T-helper 2 cell treated with Interferon-gamma antibody and Interleukin-4, amounts not matched to agents 100 ng/mL and 5 ng/mL, for 36 hours (primary cell): Measurements from ENCODE around the gene MGAT4B. TPM values are rescaled to one million over a fixed set of nuclear protein-coding genes. Genes with fewer than 3 reads are reported as not detected.

Experiments
- intact Hi-C: fragments of 100-400 bp; cut with micrococcal nuclease; formaldehyde crosslinking; loops from one replicate; pipeline ENCODE4 v1.15.1; 2023
- total RNA-seq: library from RNA; stranded (reverse); gene quantifications from 2 replicates; pipeline ENCODE4 v1.2.3, GENCODE V29; 2022

MGAT4B gene
- total RNA-seq, 1 donor from 2014 or later, result 86.8 TPM

GRCh38 chr5:179827680-179828079 lies 21.0 kb upstream of the MGAT4B start:
- intact Hi-C loops, result no loop called here

GRCh38 chr5:179825655-179826182 lies 19.1 kb upstream of the MGAT4B start:
- intact Hi-C loops, result no loop called here

GRCh38 chr5:179824745-179825112 lies 18.1 kb upstream of the MGAT4B start:
- intact Hi-C loops, result loop anchor here (5.0 kb wide), 2 partner anchors 127 to 267 kb away; partner anchors contain the start of gene CANX

- intact Hi-C loops, result loop anchor here (5.0 kb wide), 2 partner anchors 127 to 267 kb away; partner anchors contain the start of gene CANX
Measured at GRCh38 chr5:179823937-179824744, 17.5 kb upstream of the MGAT4B start.

GRCh38 chr5:179822444-179822990 lies 15.9 kb upstream of the MGAT4B start:
- intact Hi-C loops, result loop anchor here (5.0 kb wide), 2 partner anchors 125 to 265 kb away; partner anchors contain the start of gene CANX

GRCh38 chr5:179822059-179822432 lies 15.4 kb upstream of the MGAT4B start:
- intact Hi-C loops, result loop anchor here (5.0 kb wide), 2 partner anchors 125 to 265 kb away; partner anchors contain the start of gene CANX

- intact Hi-C loops, result loop anchor here (1.0 to 5.0 kb wide), 4 partner anchors 15 to 264 kb away; partner anchors contain the start of genes CANX and MAML1
Measured at GRCh38 chr5:179821298-179822058, 14.8 kb upstream of the MGAT4B start.

GRCh38 chr5:179820483-179821297 lies 14.0 kb upstream of the MGAT4B start, which contains the start of gene SQSTM1:
SQSTM1 (plus strand) TSS chr5:179820905; CDS start chr5:179820937, 32 bp downstream.
- intact Hi-C loops, result loop anchor here (1.0 to 5.0 kb wide), 7 partner anchors 9 to 263 kb away; partner anchors contain the start of genes CANX, MAML1, MGAT4B and MRNIP

- intact Hi-C loops, result loop anchor here (1.0 to 5.0 kb wide), 5 partner anchors 9 to 263 kb away; partner anchors contain the start of genes CANX, MGAT4B and MRNIP
Measured at GRCh38 chr5:179820127-179820482, 13.4 kb upstream of the MGAT4B start.

- intact Hi-C loops, result loop anchor here (1.0 to 10.0 kb wide), 6 partner anchors 8 to 985 kb away; partner anchors contain the start of genes CANX, MGAT1, MGAT4B and MRNIP
Measured at GRCh38 chr5:179819296-179820126, 12.8 kb upstream of the MGAT4B start.

- intact Hi-C loops, result loop anchor here (10.0 kb wide), 1 partner anchor 986 kb away; the partner anchor contains the start of gene MGAT1
Measured at GRCh38 chr5:179818746-179819295, 12.2 kb upstream of the MGAT4B start.

GRCh38 chr5:179817890-179818745 lies 11.5 kb upstream of the MGAT4B start:
- intact Hi-C loops, result loop anchor here (10.0 kb wide), 1 partner anchor 987 kb away; the partner anchor contains the start of gene MGAT1

GRCh38 chr5:179817470-179817840 lies 10.8 kb upstream of the MGAT4B start:
- intact Hi-C loops, result loop anchor here (10.0 kb wide), 1 partner anchor 987 kb away; the partner anchor contains the start of gene MGAT1

- intact Hi-C loops, result loop anchor here (10.0 kb wide), 1 partner anchor 988 kb away; the partner anchor contains the start of gene MGAT1
Measured at GRCh38 chr5:179816796-179817469, 10.3 kb upstream of the MGAT4B start.

GRCh38 chr5:179816401-179816795 lies 9.7 kb upstream of the MGAT4B start:
- intact Hi-C loops, result loop anchor here (10.0 kb wide), 1 partner anchor 988 kb away; the partner anchor contains the start of gene MGAT1

GRCh38 chr5:179815491-179816249 lies 9.0 kb upstream of the MGAT4B start:
- intact Hi-C loops, result loop anchor here (10.0 kb wide), 1 partner anchor 989 kb away; the partner anchor contains the start of gene MGAT1
